NCI-H2081 treated with DMSO at 0.1 percent for 48 hours (cell line): Measurements from ENCODE around the gene CCR7.

Experiments
- DNase-seq: peaks from one replicate; lab custom pipeline; 2025; lab: John Stamatoyannopoulos, UW

Gene CCR7, protein sequence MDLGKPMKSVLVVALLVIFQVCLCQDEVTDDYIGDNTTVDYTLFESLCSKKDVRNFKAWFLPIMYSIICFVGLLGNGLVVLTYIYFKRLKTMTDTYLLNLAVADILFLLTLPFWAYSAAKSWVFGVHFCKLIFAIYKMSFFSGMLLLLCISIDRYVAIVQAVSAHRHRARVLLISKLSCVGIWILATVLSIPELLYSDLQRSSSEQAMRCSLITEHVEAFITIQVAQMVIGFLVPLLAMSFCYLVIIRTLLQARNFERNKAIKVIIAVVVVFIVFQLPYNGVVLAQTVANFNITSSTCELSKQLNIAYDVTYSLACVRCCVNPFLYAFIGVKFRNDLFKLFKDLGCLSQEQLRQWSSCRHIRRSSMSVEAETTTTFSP

GRCh38 chr17:40564883-40565768 lies at the start of gene CCR7:
Gene CCR7 (minus strand): TSS chr17:40565472. CDS start chr17:40565409, 63 bp downstream.
- no peak for DNase-seq

DNA sequence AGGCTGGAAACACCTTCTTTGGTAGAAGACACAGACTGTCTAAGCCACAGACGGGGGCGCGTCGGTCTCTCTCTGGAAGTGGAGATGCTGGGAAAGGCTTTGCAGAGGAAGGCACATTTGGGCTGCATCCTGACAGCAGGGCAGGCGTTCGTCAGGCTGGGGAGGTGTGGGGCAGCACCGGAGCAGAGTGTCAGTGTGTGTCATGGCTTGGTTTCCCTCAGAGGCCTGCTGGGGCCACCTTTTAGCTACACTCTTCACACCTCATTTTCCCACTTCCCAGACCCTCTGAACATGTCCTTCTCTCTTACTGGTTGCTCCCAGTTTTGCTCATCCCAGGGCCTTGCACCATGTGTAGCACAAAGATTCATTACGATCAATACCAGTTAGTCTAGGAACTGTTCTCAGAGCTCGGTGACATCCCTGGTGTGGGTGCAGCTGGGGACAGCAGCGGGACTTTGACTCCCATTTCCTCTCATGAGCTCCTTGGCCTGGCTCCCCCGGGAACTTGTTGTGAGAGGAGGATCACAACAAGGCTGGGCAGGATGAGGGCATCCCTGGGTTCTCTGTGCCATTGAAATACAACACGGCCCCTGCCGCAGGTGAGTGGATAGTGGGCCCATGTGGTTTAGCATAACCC lies 49.3 kb upstream of the CCR7 start:
- no peak for DNase-seq

GRCh38 chr17:40613467-40614154 lies 48.3 kb upstream of the CCR7 start:
- no peak for DNase-seq

DNA sequence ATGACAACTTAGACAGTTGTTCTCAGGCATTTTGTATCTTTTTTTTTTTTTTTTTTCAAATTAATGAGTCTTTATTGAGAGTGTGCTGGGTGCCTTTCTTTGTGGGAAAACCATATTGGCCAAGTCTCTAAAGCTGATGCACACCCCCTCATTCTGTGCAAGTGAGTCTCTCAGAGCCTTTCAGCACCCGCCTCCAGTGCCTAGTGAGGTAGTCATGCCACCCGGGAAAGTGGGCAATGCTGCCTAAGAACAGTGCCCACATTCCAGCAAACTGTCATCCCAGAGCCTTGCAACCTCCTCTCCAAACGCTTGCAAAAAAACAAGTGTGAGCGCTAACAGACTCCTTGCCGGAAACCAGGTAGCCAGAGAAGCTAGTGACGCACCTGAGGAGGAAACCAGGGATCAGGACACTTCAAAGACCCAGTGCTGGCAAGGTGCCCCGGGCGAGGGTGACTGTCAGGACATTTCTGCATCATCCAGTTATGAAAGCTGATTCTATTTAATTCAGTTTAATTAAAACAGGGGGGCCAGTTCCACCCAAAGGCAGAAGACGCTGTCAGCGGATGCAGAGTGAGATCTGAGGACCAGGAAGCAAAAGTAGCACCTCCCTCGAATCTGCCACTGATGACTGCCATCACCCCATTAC lies 47.5 kb upstream of the CCR7 start:
- DNase-seq, result no peak

- DNase-seq, result no peak
These were observed 46.7 kb upstream of the CCR7 start for GRCh38 chr17:40611840-40612474.

DNA sequence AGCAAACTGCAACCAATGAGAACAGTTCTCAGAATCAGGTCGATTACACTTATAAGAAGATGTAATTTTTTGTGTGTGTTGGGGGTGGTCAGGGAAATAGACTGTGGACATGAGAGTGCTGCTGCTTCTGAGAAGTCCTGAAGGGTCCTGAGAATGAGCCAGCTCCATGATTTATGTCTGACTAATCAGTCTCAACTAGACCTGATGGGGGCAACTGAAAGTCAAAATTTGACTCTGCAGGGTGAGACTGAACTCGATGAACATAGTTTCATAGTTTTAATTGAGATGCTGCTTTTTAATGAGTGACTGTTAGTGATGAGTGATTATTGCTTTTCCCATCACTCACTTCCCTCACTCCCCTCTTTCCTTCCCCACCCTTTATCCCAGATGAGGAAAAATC lies 45.1 kb upstream of the CCR7 start:
- DNase-seq, result no peak

- DNase-seq, result no peak
These were observed 42.8 kb upstream of the CCR7 start for GRCh38 chr17:40608061-40608581.

- no peak for DNase-seq
These were observed 42.4 kb upstream of the CCR7 start for GRCh38 chr17:40607641-40608040.

GRCh38 chr17:40606548-40607353 lies 41.5 kb upstream of the CCR7 start:
- no peak for DNase-seq

DNA sequence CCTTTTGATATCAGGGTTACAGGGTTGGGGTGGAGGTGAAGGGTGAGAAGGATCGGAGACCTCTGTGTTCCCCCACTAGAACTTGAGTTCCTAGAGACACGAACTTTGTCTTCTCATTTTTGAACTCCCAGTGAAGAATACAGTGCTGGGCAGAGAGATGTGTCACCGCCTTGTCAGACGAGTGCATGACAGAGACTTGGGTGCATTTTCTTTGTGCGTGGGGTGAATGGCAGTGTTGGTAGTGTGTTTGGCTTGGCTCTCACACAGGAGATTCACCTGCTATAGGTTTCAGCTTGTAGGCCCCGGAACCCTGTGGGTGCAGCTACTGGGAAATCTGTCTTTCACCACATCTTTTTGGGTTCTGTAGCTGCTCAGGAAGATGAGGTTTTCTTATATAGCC lies 40.0 kb upstream of the CCR7 start:
- DNase-seq, result no peak

DNA sequence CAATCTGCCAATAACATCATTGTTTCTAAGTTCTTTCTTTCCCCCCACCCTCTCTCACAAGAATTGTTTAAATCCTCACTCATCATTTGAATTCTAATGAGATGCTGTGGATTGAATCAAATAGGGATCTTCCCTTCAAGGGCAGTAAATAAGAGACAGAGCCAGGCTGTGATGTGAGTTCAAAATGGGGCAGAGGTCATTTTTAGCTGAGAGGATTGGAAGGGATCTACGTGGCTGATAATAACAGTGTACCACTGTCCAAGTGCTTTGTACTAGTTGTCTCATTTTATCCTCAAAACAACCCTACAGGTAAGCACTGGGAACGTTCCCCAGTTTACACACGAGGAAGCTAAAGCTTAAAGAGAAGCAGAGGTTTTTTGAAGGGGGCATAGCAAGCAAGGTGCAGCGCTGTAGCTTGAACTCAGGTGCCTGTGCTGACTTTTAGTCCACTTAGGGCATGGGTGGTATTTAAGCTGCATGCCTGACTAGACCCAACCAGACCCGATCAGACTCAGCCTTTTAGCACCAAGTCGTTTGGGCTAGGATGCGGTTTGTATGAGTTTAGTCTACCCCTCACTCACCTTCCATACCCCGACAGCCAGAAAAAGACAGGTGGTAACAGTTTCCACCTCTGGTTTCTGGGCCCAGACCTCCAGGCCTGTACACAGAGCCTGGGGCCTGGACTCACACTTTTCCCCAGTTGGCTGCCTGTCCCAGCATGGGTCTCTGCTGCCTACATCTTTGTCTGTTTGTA lies 39.2 kb upstream of the CCR7 start:
- DNase-seq, result no peak

- DNase-seq, result no peak
These were observed 37.5 kb upstream of the CCR7 start for GRCh38 chr17:40602445-40603443.

DNA sequence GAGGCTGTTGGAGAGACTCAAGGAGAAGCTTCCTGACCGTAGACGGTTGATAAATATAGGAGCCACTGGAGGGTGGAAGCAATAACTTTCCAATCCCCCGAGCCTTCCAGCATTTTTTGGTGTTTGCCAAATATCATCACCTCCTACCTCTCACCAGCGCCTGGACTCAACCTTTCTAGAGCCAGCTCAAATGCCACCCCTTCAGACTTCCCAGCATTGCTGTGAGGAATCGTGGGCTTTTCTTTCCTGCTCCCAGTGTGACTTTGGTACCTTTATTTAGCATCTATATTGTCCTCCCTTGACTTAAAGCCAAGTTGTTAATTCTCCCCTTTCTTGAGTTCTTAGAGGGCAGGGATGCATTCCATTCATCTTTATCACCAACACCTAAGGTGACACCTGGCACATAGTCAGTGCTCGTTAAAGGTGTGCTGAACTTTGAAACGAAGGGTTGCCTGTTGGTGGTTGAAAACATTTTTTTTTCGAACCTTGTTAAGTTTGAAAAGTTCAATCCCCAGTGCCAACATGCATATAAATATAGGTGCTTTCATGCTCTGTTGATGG lies 35.3 kb upstream of the CCR7 start:
- DNase-seq, result no peak

- DNase-seq, result no peak
These were observed 34.1 kb upstream of the CCR7 start for GRCh38 chr17:40599468-40599763.

DNA sequence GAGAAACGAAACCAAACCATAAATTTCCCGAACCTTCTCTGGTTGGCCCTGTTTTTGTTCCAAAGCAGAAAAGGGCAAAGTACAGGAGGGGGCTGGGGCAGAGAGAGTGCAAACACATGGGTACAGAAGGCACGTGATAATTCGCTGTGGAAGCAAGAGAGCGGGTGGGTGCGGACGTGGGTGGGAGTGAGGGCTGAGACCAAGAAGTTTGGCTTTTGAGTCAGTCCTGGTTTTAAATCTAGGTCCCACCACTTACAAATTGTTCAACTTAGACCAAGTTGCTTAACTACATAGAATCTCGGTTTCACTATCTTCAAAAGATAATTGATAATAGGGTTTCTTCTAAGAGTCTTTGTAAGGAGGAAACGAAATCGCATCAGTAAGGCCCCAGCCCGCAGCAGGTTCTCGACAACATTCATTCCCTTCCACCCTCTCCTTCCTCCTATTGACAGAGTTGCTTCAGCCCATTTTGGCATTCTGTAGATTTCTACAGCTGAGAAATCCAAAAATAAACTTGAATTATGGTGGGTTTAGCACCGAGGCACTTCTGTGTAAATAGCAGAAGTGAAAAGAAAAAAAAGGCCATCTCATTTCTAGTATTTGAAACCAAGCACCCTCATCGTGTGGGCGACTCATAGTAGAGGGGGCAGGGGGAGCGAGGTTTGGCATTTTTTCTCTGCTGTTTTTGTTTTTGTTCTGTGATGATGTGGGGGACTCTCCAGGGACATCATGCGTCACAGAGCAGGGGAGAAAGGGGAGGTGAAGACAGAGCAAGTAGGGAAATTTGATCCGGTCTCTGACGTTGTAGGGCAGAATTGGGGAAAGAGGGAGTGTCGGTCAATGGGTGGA lies 33.6 kb upstream of the CCR7 start:
- no peak for DNase-seq

DNA sequence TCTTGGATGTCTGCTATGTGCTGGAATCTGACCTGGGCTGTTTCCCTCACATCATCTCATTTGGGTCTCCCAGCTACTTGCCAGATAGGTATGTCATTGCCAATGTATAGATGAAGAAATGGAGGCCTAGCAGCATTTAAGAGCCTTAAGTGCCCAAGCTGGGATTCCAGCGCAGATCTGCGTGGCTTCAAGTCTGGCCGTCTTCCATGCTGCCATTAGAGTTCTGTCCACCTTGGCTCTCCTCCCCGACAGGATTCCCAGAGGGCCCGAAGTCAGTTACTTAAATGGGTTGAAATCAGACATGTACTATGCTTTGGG lies 33.0 kb upstream of the CCR7 start:
- no peak for DNase-seq
